OCI-LY1 (cell line): ENCODE results near the gene ATP6AP1.

Experiments
- H2AFZ ChIP-seq: fragments of 200-600 bp; sonication (generic), shearing (Covaris generic); 2 replicates; pipeline ENCODE4 v1.6.0; 2014; ENCODE audit warnings: antibody characterized with exemption, mild to moderate bottlenecking, low read length
- H3F3A ChIP-seq: fragments of 200-600 bp; sonication (generic), shearing (Covaris generic); 2 replicates; pipeline ENCODE4 v1.6.0; 2014; ENCODE audit warnings: mild to moderate bottlenecking, antibody characterized with exemption, low read length, moderate library complexity; ENCODE audit not compliant: insufficient read depth
- H3K27ac ChIP-seq: fragments of 200-600 bp; sonication (generic); 2 replicates; pipeline ENCODE4 v1.5.1; 2014; ENCODE audit warnings: low read length, mixed run types, mild to moderate bottlenecking, low read depth; ENCODE audit not compliant: poor library complexity, severe bottlenecking
- H3K27me3 ChIP-seq: fragments of 200-600 bp; sonication (generic); 2 replicates; pipeline ENCODE4 v1.6.0; 2014; ENCODE audit warnings: antibody characterized with exemption, mild to moderate bottlenecking, low read length, moderate library complexity; ENCODE audit not compliant: insufficient read depth
- H3K36me3 ChIP-seq: fragments of 200-600 bp; sonication (generic); 2 replicates; pipeline ENCODE4 v1.6.1; 2014; ENCODE audit warnings: mild to moderate bottlenecking, antibody characterized with exemption, low read length, moderate library complexity, mixed read lengths; ENCODE audit not compliant: insufficient read depth
- H3K4me1 ChIP-seq: fragments of 200-600 bp; sonication (generic); 2 replicates; pipeline ENCODE4 v1.5.1; 2014; ENCODE audit warnings: mild to moderate bottlenecking, low read length, moderate library complexity; ENCODE audit not compliant: insufficient read depth, severe bottlenecking
- H3K4me2 ChIP-seq: fragments of 200-600 bp; sonication (generic), shearing (Covaris generic); 2 replicates; pipeline ENCODE4 v1.6.1; 2014; ENCODE audit warnings: low read length
- H3K4me3 ChIP-seq: fragments of 200-600 bp; sonication (generic); 2 replicates; pipeline ENCODE4 v1.5.1; 2014; ENCODE audit warnings: low read length, low read depth, mild to moderate bottlenecking, mixed read lengths; ENCODE audit not compliant: poor library complexity, severe bottlenecking
- H3K79me2 ChIP-seq: fragments of 200-600 bp; shearing (Covaris generic); 2 replicates; pipeline ENCODE4 v1.6.1; 2016; ENCODE audit warnings: mixed run types, low read length, mixed read lengths; ENCODE audit not compliant: insufficient read depth
- H3K9ac ChIP-seq: fragments of 200-600 bp; sonication (generic), shearing (Covaris generic); 2 replicates; pipeline ENCODE4 v1.6.1; 2014; ENCODE audit warnings: mild to moderate bottlenecking, low read length, mixed read lengths
- H3K9me2 ChIP-seq: fragments of 200-600 bp; sonication (generic), shearing (Covaris generic); 2 replicates; pipeline ENCODE4 v1.6.1; 2014; ENCODE audit warnings: low read depth, mild to moderate bottlenecking, low read length, mixed read lengths
- H3K9me3 ChIP-seq: fragments of 200-600 bp; shearing (Covaris generic); 2 replicates; pipeline ENCODE4 v1.6.1; 2014; ENCODE audit warnings: low read length, mixed read lengths
- H4K20me1 ChIP-seq: fragments of 200-600 bp; sonication (generic), shearing (Covaris generic); 2 replicates; pipeline ENCODE4 v1.6.0; 2016; ENCODE audit warnings: mild to moderate bottlenecking, low read length; ENCODE audit not compliant: insufficient read depth
- CTCF ChIP-seq: fragments of 200-600 bp; sonication (generic), shearing (Covaris generic); IDR thresholded peaks from 2 replicates; pipeline ENCODE4 v1.5.1; 2017; ENCODE audit warnings: mild to moderate bottlenecking, antibody characterized with exemption, low read length, moderate library complexity, mixed read lengths
- EZH2 ChIP-seq: fragments of 200-600 bp; sonication (generic), shearing (Covaris generic); IDR thresholded peaks from 2 replicates; pipeline ENCODE4 v1.8.0; 2017; ENCODE audit warnings: borderline replicate concordance, mixed run types, mild to moderate bottlenecking, antibody characterized with exemption, low read length, moderate library complexity, mixed read lengths

Gene ATP6AP1

DNA sequence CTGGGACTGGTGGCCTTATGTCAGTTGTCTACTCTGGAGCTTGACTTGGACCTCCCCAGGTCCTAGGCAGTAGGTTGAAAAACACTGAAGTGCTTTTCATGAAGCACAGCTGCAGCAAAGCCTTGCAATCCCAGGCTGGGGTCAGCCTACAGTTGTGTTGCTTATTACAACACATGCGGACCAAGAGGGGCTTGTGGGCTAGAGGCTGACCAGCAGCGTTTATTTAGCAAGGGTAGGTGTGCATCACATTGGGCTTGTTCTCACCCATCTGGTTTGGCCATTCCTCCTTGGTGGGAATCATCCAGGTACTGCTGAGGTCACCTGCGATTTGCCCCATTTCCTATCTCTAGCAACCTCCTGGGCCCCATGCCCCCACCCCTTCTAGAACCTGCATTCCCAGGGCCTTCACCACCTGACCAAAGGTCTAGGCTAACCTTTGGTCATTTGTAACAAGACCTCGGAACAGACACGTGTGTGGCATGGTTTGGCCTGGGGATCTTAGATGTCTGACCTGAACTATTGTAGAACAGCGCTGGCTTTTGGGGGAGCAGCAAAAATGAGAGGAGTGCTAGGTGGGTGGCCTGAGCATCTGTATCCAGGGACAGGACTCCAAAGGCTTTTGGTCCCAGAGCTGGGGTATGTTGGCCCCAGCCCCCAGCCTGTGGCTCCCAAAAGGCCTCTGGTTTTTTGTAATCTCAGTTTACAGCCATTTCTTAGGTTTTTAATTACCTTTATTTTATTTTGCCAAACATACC lies 27.3 kb upstream of the ATP6AP1 start:
- no peaks in the 10 kb centered on the region for H3K9me2 ChIP-seq
- peaks cover 34% of the 10 kb centered on the region for H3K36me3 ChIP-seq
- H3K27me3 ChIP-seq, result no peaks in the 10 kb centered on the region
- peaks cover 3% of the 10 kb centered on the region; the same call in 1 of the 2 replicates for H3K79me2 ChIP-seq
- no peak overlapping the region for H3K9ac ChIP-seq
- H3K4me1 ChIP-seq, result peaks cover 22% of the 10 kb centered on the region
- peaks cover 10% of the 10 kb centered on the region for H3F3A ChIP-seq
- TF ChIP-seq EZH2, result no peak
- no peak for TF ChIP-seq CTCF
- no peak overlapping the region for H3K4me3 ChIP-seq
- H2AFZ ChIP-seq, result no peak overlapping the region
- peak overlapping the region; percentile 46 for H3K27ac ChIP-seq
- no peaks in the 10 kb centered on the region for H3K9me3 ChIP-seq
- H3K4me2 ChIP-seq, result no peak overlapping the region
- no peaks in the 10 kb centered on the region for H4K20me1 ChIP-seq

GRCh38 chrX:154401918-154402621 lies 26.4 kb upstream of the ATP6AP1 start:
- Histone ChIP-seq H3K4me1 (peaks cover 20% of the 10 kb centered on the region), H3F3A (peaks cover 10% of the 10 kb centered on the region), H2AFZ (no peak overlapping the region), H3K79me2 (peaks cover 3% of the 10 kb centered on the region; the same call in 1 of the 2 replicates), H3K9me2 (no peaks in the 10 kb centered on the region), H3K9ac (no peak overlapping the region), H3K4me2 (no peak overlapping the region), H3K9me3 (no peaks in the 10 kb centered on the region), H3K27ac (peak overlapping the region; percentile 51), H3K4me3 (no peak overlapping the region), H3K27me3 (no peaks in the 10 kb centered on the region), H4K20me1 (no peaks in the 10 kb centered on the region), H3K36me3 (peaks cover 34% of the 10 kb centered on the region)
- TF ChIP-seq CTCF (no peak), EZH2 (no peak)

GRCh38 chrX:154402622-154403127 lies 25.8 kb upstream of the ATP6AP1 start:
- Histone ChIP-seq H3K36me3 (peaks cover 34% of the 10 kb centered on the region), H3K4me2 (no peak overlapping the region), H3K4me1 (peaks cover 14% of the 10 kb centered on the region), H3K27me3 (no peaks in the 10 kb centered on the region), H2AFZ (no peak overlapping the region), H3K27ac (peak overlapping the region; percentile 51), H3K9me2 (no peaks in the 10 kb centered on the region), H3K79me2 (peaks cover 3% of the 10 kb centered on the region; the same call in 1 of the 2 replicates), H4K20me1 (no peaks in the 10 kb centered on the region), H3K9ac (no peak overlapping the region), H3K4me3 (no peak overlapping the region), H3K9me3 (no peaks in the 10 kb centered on the region), H3F3A (peaks cover 10% of the 10 kb centered on the region)
- TF ChIP-seq CTCF (no peak), EZH2 (no peak)
